WI38 (cell line): Measurements from ENCODE around the gene HPRT1.

Source experiments
- H3K4me3 ChIP-seq: 2 replicates; pipeline ENCODE4 v1.5.1; 2011; ENCODE audit warnings: low read depth, mild to moderate bottlenecking, control low read depth, low read length
- CTCF ChIP-seq: IDR thresholded peaks from 2 replicates; pipeline ENCODE4 v1.5.1; 2012; ENCODE audit warnings: low read depth, mild to moderate bottlenecking, control low read depth, low read length

Gene HPRT1

DNA sequence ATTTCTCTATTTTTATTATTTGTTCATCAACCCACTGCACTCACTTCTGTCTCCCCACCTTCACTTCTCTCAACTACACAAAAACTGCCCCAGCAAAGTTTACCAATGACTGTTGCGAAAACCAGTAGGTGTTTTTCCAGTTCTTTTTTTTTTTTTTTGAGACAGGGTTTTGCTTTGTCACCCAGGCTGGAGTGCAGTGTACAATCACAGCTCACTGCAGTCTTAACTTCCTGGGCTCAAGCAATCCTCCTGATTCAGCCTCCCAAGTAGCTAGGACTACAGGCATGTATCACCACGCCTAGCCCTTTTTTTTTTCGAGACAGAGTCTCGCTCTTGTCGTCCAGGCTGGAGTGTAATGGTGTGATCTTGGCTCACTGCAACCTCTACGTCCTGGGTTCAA lies 24.1 kb upstream of the HPRT1 start:
- no peak for TF ChIP-seq CTCF
- no peak overlapping the region for H3K4me3 ChIP-seq

DNA sequence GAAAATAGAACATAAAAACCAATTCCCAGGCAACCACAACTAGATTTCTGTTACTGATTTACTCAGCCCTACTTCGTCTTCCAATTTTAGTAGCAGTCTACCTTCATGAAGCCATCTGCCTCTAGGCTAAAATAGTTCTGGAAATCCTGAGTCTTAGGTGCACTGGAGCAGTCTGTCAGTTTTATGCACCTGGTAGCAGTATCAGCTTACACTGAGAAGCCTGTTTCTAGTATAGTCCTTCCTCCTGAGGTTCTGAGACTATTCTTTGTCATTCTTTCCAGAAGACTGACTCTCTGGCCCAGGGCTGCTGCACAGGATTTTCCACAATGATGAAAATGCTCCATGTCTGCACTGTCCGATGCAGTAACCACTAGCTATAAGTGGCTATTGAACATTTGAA lies 16.9 kb upstream of the HPRT1 start:
- H3K4me3 ChIP-seq: no peak overlapping the region
- no peak for TF ChIP-seq CTCF

- no peak for TF ChIP-seq CTCF
Measured at GRCh38 chrX:134443461-134443860, 16.5 kb upstream of the HPRT1 start.

GRCh38 chrX:134444681-134445080 lies 15.3 kb upstream of the HPRT1 start:
- no peak for TF ChIP-seq CTCF
- H3K4me3 ChIP-seq: no peak overlapping the region

More at GRCh38 chrX:134443461-134443860, 16.5 kb upstream of the HPRT1 start:
- H3K4me3 ChIP-seq: no peak overlapping the region

DNA sequence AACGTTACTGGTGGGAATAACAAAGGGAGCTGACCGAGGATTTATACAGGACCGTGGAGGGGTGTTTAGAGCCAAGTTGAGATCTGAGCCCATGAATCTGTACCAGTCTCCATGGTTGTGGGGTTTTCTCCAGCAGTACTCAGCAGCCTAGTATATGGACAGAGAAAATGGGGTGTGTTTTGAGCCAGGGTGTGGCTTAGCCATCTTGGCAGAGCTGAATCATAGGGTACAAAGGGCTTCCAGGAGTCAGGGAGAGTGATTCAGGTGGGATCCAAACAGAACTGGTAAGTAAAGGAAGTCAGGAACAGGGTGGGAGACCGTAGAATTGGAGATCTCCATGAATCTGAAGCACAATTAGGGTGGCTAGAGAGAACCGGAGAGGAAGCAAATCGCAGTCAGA lies 7.4 kb upstream of the HPRT1 start:
- no peak overlapping the region for H3K4me3 ChIP-seq
- TF ChIP-seq CTCF: no peak

GRCh38 chrX:134453631-134454030 lies 6.3 kb upstream of the HPRT1 start:
- H3K4me3 ChIP-seq: no peak overlapping the region
- no peak for TF ChIP-seq CTCF

GRCh38 chrX:134454506-134454905 lies 5.5 kb upstream of the HPRT1 start:
- no peak for TF ChIP-seq CTCF

More at GRCh38 chrX:134454506-134454905, 5.5 kb upstream of the HPRT1 start:
- H3K4me3 ChIP-seq: no peak overlapping the region
